HG02763 (cell line): Measurements from ENCODE around the gene GAGE12E.
"Not testable (repeated sequence)": the region's sequence is repeated elsewhere in the genome, so short reads cannot be mapped to it uniquely, and the experiment has no call there.

Experiments
- ATAC-seq: cut with Tn5 transposase; IDR thresholded peaks from one replicate; pipeline ENCODE4 v1.9.1; 2021; ENCODE audit warnings: mild to moderate bottlenecking, moderate library complexity; ENCODE audit not compliant: unreplicated experiment

The GAGE12E gene, protein sequence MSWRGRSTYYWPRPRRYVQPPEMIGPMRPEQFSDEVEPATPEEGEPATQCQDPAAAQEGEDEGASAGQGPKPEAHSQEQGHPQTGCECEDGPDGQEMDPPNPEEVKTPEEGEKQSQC

DNA sequence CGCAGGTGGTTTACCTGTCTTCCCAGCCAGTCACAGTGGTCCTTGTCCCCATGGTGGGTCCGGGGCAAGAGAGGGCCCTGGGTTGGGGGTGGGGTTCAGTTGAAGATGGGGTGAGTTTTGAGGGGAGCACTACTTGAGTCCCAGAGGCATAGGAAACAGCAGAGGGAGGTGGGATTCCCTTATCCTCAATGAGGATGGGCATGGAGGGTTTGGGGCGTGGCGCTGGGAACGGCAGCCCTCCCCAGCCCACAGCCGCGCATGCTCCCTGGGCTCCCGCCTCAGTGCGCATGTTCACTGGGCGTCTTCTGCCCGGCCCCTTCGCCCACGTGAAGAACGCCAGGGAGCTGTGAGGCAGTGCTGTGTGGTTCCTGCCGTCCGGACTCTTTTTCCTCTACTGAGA lies at the start of gene GAGE12E:
GAGE12E (plus strand) TSS at position 301 of the 400 bp plus-strand sequence. CDS start 1,155 bp downstream, outside the sequence.
- not testable (repeated sequence) for ATAC-seq

DNA sequence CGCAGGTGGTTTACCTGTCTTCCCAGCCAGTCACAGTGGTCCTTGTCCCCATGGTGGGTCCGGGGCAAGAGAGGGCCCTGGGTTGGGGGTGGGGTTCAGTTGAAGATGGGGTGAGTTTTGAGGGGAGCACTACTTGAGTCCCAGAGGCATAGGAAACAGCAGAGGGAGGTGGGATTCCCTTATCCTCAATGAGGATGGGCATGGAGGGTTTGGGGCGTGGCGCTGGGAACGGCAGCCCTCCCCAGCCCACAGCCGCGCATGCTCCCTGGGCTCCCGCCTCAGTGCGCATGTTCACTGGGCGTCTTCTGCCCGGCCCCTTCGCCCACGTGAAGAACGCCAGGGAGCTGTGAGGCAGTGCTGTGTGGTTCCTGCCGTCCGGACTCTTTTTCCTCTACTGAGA lies 19.2 kb upstream of the GAGE12E start, which contains the start of gene GAGE12C:
GAGE12C (plus strand) TSS at position 301 of the 400 bp plus-strand sequence. CDS start 1,155 bp downstream, outside the sequence.
- ATAC-seq: not testable (repeated sequence)

DNA sequence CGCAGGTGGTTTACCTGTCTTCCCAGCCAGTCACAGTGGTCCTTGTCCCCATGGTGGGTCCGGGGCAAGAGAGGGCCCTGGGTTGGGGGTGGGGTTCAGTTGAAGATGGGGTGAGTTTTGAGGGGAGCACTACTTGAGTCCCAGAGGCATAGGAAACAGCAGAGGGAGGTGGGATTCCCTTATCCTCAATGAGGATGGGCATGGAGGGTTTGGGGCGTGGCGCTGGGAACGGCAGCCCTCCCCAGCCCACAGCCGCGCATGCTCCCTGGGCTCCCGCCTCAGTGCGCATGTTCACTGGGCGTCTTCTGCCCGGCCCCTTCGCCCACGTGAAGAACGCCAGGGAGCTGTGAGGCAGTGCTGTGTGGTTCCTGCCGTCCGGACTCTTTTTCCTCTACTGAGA lies 9.7 kb upstream of the GAGE12E start, which contains the start of gene GAGE12D:
GAGE12D (plus strand) TSS at position 301 of the 400 bp plus-strand sequence. CDS start 1,155 bp downstream, outside the sequence.
- ATAC-seq: not testable (repeated sequence)

DNA sequence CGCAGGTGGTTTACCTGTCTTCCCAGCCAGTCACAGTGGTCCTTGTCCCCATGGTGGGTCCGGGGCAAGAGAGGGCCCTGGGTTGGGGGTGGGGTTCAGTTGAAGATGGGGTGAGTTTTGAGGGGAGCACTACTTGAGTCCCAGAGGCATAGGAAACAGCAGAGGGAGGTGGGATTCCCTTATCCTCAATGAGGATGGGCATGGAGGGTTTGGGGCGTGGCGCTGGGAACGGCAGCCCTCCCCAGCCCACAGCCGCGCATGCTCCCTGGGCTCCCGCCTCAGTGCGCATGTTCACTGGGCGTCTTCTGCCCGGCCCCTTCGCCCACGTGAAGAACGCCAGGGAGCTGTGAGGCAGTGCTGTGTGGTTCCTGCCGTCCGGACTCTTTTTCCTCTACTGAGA lies 9.5 kb downstream of the GAGE12E start, which contains the start of gene GAGE12F:
GAGE12F (plus strand) TSS at position 301 of the 400 bp plus-strand sequence. CDS start 1,155 bp downstream, outside the sequence.
- ATAC-seq: not testable (repeated sequence)

DNA sequence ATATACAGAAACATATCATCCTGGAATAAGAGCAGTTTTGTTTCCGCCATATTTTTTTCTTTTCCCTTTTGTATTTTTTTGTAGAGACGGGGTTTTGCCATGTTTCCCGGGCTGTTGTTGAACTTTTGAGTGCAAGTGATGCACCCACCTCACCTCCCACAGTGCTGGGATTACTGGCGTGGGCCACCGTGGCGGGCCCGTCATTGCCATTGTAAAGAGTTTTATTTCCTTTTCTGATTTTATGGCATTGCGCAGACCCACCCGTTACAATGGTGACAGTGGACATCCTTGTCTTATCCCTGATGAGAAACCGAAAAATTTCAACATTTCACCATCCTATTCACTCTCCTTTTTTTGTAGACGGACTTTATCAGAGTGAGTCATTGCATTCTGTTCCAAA lies 17.6 kb downstream of the GAGE12E start:
- not testable (repeated sequence) for ATAC-seq

DNA sequence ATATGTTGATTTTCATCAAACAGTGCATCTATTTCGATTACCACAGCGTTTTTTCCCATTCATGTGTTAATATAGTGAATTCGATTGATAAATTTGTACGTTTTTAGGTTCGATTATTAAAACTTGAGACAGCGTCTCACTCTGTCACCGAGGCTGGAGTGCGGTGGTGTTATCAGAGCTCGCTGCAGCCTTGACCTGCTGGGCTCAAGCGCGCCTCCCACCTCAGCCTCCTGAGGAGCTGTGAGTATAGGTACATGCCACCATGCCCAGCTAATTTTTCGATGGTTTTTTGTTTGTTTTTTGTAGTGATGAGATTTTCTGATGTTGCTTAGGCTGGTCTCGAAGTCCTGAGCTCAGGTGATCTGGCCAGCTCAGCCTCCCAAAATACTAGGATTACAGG lies 18.1 kb downstream of the GAGE12E start:
- not testable (repeated sequence) for ATAC-seq

DNA sequence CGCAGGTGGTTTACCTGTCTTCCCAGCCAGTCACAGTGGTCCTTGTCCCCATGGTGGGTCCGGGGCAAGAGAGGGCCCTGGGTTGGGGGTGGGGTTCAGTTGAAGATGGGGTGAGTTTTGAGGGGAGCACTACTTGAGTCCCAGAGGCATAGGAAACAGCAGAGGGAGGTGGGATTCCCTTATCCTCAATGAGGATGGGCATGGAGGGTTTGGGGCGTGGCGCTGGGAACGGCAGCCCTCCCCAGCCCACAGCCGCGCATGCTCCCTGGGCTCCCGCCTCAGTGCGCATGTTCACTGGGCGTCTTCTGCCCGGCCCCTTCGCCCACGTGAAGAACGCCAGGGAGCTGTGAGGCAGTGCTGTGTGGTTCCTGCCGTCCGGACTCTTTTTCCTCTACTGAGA lies 19.0 kb downstream of the GAGE12E start, which contains the start of gene GAGE12G:
GAGE12G (plus strand) TSS at position 301 of the 400 bp plus-strand sequence. CDS start 1,155 bp downstream, outside the sequence.
- ATAC-seq: not testable (repeated sequence)

DNA sequence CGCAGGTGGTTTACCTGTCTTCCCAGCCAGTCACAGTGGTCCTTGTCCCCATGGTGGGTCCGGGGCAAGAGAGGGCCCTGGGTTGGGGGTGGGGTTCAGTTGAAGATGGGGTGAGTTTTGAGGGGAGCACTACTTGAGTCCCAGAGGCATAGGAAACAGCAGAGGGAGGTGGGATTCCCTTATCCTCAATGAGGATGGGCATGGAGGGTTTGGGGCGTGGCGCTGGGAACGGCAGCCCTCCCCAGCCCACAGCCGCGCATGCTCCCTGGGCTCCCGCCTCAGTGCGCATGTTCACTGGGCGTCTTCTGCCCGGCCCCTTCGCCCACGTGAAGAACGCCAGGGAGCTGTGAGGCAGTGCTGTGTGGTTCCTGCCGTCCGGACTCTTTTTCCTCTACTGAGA lies 28.6 kb downstream of the GAGE12E start, which contains the start of gene GAGE12H:
GAGE12H (plus strand) TSS at position 301 of the 400 bp plus-strand sequence. CDS start 1,155 bp downstream, outside the sequence.
- not testable (repeated sequence) for ATAC-seq

DNA sequence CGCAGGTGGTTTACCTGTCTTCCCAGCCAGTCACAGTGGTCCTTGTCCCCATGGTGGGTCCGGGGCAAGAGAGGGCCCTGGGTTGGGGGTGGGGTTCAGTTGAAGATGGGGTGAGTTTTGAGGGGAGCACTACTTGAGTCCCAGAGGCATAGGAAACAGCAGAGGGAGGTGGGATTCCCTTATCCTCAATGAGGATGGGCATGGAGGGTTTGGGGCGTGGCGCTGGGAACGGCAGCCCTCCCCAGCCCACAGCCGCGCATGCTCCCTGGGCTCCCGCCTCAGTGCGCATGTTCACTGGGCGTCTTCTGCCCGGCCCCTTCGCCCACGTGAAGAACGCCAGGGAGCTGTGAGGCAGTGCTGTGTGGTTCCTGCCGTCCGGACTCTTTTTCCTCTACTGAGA lies 38.1 kb downstream of the GAGE12E start, which contains the start of gene GAGE2A:
GAGE2A (plus strand) TSS at position 301 of the 400 bp plus-strand sequence. CDS start 1,155 bp downstream, outside the sequence.
- not testable (repeated sequence) for ATAC-seq

DNA sequence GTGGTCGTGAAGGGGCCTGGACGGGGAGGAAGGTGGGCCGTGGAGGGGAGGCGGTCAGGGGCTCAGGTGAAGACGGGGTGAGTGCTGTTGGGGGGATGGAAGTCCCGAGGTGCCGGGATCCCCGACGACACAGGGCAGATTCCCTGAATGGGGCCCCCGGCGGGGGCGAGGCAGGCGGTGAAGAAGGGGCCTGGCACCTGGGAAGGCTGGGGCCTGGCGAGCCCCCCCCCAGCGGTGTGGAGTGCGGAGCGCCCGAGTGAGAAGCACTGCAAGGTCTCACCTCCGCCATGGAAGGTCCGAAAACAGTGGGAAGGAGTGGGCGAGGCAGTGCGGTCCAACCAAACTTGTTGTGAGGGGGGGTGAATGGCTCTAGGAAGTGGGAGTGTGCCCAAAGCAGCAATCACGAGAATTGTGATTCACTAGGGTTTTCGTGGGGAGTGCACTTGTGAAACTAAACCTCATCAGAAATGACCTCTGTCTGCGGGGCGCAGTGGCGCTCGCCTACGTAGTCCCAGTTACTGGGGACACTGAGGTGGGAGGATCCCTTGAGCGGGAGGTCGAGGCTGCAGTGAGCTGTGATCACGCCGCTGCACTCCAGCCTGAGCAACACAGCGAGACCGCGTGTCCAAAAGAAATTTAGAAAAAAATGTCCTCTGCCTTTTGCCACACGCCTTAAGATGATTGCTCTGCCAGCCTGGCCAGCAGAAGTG lies 38.8 kb downstream of the GAGE12E start:
- not testable (repeated sequence) for ATAC-seq

DNA sequence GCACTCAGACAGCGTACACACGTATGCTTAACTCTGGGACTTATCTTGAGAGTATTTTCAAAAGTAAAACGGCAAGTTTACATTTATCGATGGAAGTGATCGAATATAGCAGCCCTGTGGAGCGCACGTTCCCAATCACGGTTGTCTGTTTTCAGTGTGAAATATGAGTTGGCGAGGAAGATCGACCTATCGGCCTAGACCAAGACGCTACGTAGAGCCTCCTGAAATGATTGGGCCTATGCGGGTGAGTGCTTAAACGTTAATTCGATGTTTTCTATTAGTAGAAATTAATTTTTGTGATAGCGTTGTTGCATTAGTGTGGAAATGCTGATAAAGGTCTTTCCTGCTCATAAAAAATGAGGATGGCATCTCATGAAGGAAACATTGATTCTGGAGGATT lies 39.4 kb downstream of the GAGE12E start:
- ATAC-seq: not testable (repeated sequence)

DNA sequence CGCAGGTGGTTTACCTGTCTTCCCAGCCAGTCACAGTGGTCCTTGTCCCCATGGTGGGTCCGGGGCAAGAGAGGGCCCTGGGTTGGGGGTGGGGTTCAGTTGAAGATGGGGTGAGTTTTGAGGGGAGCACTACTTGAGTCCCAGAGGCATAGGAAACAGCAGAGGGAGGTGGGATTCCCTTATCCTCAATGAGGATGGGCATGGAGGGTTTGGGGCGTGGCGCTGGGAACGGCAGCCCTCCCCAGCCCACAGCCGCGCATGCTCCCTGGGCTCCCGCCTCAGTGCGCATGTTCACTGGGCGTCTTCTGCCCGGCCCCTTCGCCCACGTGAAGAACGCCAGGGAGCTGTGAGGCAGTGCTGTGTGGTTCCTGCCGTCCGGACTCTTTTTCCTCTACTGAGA lies 47.6 kb downstream of the GAGE12E start, which contains the start of gene GAGE1:
GAGE1 (plus strand) TSS at position 301 of the 400 bp plus-strand sequence. CDS start 1,155 bp downstream, outside the sequence.
- not testable (repeated sequence) for ATAC-seq
